ENCODE data around the gene B4GALT7. TPM values are rescaled to one million over a fixed set of nuclear protein-coding genes. Genes with fewer than 3 reads are reported as not detected.

Gene B4GALT7
- polyA plus RNA-seq, 1 donor from 2014 or later: 60.2 TPM

DNA sequence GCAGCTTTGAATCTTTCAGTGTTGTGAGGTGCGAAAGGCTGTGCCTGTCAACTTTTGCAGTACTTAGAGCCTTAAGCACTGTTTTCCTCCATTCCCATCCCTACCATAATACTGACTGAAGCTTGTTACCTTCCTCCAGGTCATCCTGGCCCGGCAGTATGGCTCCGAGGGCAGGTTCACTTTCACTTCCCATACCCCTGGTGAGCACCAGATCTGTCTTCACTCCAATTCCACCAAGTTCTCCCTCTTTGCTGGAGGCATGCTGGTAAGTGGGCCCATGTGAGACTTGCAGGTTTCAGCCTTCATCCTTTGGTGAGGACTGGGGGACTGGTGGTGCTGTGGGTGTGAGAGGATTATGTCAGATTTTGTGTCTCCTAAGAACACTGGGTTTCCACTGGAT, 6.4 kb upstream of the B4GALT7 start:
- Histone ChIP-seq H3K27ac (ENCODE audit: low read length) (no peak overlapping the region), H3K4me3 (ENCODE audit: low read length) (peak overlapping the region; percentile 79), H3K79me2 (replicated peaks; ENCODE audit: insufficient read depth, low read length) (peaks cover 11% of the 10 kb centered on the region), H3K36me3 (ENCODE audit: insufficient read depth, low read length) (peaks cover 8% of the 10 kb centered on the region), H2AFZ (ENCODE audit: low read depth, low read length) (no peak overlapping the region), H3K9me3 (ENCODE audit: low read length) (no peaks in the 10 kb centered on the region), H3K9me2 (ENCODE audit: insufficient read depth, low read length) (no peaks in the 10 kb centered on the region), H4K20me1 (ENCODE audit: insufficient read depth) (no peaks in the 10 kb centered on the region), H3K4me2 (ENCODE audit: low read length) (no peak overlapping the region), H3K27me3 (ENCODE audit: insufficient read depth, low read depth, low read length) (peaks cover 18% of the 10 kb centered on the region), H3F3A (ENCODE audit: insufficient read depth, low read length, poor library complexity, severe bottlenecking) (no peaks in the 10 kb centered on the region), H3K9ac (ENCODE audit: low read length) (no peak overlapping the region)
- TF ChIP-seq, protein P1, sequence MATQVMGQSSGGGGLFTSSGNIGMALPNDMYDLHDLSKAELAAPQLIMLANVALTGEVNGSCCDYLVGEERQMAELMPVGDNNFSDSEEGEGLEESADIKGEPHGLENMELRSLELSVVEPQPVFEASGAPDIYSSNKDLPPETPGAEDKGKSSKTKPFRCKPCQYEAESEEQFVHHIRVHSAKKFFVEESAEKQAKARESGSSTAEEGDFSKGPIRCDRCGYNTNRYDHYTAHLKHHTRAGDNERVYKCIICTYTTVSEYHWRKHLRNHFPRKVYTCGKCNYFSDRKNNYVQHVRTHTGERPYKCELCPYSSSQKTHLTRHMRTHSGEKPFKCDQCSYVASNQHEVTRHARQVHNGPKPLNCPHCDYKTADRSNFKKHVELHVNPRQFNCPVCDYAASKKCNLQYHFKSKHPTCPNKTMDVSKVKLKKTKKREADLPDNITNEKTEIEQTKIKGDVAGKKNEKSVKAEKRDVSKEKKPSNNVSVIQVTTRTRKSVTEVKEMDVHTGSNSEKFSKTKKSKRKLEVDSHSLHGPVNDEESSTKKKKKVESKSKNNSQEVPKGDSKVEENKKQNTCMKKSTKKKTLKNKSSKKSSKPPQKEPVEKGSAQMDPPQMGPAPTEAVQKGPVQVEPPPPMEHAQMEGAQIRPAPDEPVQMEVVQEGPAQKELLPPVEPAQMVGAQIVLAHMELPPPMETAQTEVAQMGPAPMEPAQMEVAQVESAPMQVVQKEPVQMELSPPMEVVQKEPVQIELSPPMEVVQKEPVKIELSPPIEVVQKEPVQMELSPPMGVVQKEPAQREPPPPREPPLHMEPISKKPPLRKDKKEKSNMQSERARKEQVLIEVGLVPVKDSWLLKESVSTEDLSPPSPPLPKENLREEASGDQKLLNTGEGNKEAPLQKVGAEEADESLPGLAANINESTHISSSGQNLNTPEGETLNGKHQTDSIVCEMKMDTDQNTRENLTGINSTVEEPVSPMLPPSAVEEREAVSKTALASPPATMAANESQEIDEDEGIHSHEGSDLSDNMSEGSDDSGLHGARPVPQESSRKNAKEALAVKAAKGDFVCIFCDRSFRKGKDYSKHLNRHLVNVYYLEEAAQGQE (IDR thresholded peaks at IDR 0.05; ENCODE audit: borderline replicate concordance): no peak
- TF ChIP-seq SMC3 (conservative IDR thresholded peaks at IDR 0.05; ENCODE audit: poor library complexity) (no peak), EZH2 (IDR thresholded peaks at IDR 0.05; ENCODE audit: borderline replicate concordance, insufficient read depth, low read length, poor library complexity, severe bottlenecking) (no peak), POLR2AphosphoS5 (IDR thresholded peaks at IDR 0.05) (no peak)
- TF ChIP-seq, protein P2, sequence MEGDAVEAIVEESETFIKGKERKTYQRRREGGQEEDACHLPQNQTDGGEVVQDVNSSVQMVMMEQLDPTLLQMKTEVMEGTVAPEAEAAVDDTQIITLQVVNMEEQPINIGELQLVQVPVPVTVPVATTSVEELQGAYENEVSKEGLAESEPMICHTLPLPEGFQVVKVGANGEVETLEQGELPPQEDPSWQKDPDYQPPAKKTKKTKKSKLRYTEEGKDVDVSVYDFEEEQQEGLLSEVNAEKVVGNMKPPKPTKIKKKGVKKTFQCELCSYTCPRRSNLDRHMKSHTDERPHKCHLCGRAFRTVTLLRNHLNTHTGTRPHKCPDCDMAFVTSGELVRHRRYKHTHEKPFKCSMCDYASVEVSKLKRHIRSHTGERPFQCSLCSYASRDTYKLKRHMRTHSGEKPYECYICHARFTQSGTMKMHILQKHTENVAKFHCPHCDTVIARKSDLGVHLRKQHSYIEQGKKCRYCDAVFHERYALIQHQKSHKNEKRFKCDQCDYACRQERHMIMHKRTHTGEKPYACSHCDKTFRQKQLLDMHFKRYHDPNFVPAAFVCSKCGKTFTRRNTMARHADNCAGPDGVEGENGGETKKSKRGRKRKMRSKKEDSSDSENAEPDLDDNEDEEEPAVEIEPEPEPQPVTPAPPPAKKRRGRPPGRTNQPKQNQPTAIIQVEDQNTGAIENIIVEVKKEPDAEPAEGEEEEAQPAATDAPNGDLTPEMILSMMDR (IDR thresholded peaks at IDR 0.05; ENCODE audit: poor library complexity, severe bottlenecking): no peak

DNA sequence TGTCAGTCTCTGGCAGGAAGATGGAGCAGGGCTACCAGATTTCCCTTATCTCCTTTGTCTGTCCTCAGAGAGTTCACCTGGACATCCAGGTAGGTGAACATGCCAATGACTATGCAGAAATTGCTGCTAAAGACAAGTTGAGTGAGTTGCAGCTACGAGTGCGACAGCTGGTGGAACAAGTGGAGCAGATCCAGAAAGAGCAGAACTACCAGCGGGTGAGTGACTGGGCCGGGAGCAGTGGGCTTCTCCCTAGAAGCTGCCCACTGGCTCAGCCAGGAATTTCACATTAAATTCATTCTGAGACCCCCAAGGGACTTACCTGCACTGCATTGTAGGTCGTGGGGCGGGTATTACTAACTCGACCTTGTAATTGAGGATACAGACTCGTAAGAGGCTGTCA, 5.9 kb upstream of the B4GALT7 start:
- Histone ChIP-seq H3K9me3 (ENCODE audit: low read length) (no peaks in the 10 kb centered on the region), H3K27me3 (ENCODE audit: insufficient read depth, low read depth, low read length) (peaks cover 18% of the 10 kb centered on the region), H4K20me1 (ENCODE audit: insufficient read depth) (no peaks in the 10 kb centered on the region), H3K79me2 (replicated peaks; ENCODE audit: insufficient read depth, low read length) (peaks cover 11% of the 10 kb centered on the region), H3K27ac (ENCODE audit: low read length) (no peak overlapping the region), H3K36me3 (ENCODE audit: insufficient read depth, low read length) (peaks cover 8% of the 10 kb centered on the region), H3K9me2 (ENCODE audit: insufficient read depth, low read length) (no peaks in the 10 kb centered on the region), H3K4me3 (ENCODE audit: low read length) (no peak overlapping the region), H3K9ac (ENCODE audit: low read length) (no peak overlapping the region), H3F3A (ENCODE audit: insufficient read depth, low read length, poor library complexity, severe bottlenecking) (no peaks in the 10 kb centered on the region), H2AFZ (ENCODE audit: low read depth, low read length) (no peak overlapping the region), H3K4me2 (ENCODE audit: low read length) (no peak overlapping the region)
- TF ChIP-seq EP300 (conservative IDR thresholded peaks at IDR 0.05; ENCODE audit: poor library complexity, severe bottlenecking) (no peak), MXI1 (conservative IDR thresholded peaks at IDR 0.05; ENCODE audit: poor library complexity, severe bottlenecking) (no peak), POLR2AphosphoS5 (IDR thresholded peaks at IDR 0.05) (no peak), TAF1 (IDR thresholded peaks at IDR 0.05; ENCODE audit: low read depth) (no peak), RAD21 (conservative IDR thresholded peaks at IDR 0.05) (no peak)
- TF ChIP-seq, protein P2 (IDR thresholded peaks at IDR 0.05; ENCODE audit: poor library complexity, severe bottlenecking): no peak
